Fibroblast of skin of scalp (primary cell): ENCODE results near the gene MYO7B.

Experiments
- DNase-seq: peaks from one replicate; pipeline ENCODE4 v3.0.0-alpha.2; 2013

Gene MYO7B

GRCh38 chr2:127639111-127639474, 103.6 kb downstream of the MYO7B start:
- no peak for DNase-seq

DNA sequence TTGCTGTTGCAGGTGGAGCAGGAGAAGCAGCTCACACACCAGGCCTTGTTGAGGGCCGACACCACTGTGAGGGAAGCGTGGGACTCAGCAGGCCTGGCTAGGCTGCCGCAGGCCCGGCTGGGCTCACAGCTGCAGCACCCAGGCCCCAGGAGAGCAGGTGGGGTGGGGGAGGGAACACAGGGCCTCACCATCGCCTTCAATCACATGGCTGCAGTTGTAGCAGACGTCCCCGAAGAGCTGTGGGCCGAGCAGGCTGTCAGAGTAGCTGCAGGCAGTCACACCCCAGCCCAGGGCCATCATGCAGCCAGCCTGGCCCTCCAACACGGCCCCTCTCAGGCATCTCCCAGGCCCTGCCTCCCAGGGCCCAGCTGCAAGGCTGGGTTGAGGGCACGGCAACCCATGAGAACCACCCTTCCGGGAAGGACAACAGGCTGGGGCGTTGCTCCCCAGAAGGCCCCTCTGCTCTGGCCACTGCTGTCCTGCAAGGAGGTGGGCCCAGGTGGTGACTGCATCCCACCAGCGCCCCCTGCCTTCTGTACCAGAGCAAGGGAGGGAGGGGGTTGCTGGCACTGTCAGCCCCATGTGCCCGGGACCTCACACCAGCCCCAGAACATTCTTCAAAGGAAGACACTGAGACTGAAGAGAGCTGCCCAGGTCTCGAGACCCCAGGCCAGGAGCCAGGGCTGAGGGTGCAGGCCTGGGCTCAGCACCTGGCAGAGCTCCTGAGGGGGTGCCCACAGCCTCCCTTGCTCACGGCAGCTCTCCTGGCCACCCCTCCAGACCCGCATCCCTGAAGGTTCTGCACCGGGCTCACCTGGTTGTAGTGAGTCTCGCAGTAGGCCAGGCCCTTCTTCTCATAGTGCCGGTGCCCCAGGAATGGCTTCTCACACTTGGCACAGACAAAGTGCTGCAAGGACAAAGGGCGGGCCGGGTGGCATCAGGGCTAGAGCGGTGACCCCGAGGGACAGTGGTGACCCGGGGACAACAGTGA, 104.9 kb downstream of the MYO7B start:
- DNase-seq, result no peak

DNA sequence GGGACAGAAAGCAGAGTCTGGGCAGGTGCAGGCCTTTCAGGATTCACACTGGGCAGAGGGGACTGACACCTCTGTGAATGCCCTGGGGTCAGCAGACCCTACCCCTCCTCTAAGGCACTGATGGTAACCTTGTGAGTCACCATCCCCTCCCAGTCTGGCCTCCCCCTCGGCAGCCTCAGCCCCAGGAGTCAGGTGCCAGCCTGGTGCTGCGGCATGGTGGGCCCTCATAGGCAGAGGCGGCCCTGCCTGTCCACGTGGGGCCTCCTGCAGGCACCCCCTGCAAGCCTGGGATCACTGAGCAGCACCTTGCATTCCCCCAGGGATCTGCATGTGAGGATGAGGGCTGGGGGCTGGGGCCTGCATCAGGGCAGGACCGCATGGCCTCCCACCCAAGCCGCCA, 105.7 kb downstream of the MYO7B start:
- DNase-seq, result no peak

DNA sequence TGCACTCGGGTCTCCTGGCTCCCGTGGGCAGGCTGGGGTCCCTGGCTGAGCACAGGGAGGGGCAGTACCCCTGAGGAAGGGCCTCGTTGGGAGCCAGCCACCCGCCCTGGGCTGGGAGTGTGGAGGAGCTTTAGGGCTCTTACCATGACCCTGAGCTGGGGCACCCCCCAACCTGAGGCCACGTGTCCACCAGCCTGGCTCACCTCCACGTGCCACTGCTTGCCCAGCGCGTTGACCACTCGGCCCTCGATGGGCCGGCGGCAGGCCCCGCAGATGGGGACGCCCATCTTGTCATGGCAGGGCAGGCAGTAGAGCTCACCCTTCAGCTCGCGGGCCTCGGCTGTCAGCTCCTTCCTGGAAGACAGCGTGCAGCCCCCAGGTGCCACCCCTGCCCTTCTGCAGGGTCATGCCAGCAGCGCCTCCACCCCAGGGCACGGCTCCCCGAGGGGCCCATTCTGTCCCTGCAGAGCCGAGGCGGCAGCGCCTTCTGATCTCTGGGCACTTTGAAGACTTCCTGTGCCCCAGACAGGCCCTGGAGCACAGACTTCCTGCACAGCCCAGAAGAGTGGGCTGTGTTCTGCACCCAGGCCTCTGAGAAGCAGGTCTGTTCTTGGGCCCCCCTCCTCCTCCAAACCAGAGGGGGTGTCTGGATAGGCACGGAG, 106.5 kb downstream of the MYO7B start:
- DNase-seq, result no peak

GRCh38 chr2:127642706-127643438, 107.4 kb downstream of the MYO7B start:
- no peak for DNase-seq

DNA sequence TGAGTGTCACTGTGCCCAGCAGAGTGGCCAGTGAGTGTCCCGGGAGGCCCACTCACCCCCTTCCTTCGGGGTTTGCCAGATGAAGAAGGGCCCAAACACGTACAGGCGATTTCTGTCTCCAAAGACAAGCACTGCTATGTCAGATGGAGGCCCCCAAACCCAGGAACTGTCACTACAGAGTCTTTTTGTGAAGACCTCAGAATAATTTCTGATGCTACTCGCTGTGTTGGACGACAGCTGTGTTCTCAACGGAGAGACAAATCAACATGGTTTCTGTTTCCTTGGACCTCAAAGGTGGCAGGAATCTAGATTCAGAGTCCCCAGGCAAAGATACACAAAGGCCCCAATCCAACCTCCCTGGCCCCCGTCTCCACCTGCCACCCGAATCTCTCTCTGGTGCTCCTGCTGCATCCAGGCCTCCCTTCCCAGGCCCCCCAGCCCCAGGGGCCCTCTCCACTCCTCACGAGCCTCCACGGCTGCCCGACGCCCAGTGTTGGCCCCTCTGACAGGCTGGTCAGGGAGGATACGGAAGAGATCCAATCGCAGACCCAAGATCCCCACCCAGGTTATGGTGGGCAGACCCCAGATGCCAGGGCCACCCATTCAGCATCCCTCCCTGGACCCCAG, 108.1 kb downstream of the MYO7B start:
- no peak for DNase-seq

GRCh38 chr2:127644066-127645025, 108.9 kb downstream of the MYO7B start:
- DNase-seq, result no peak

GRCh38 chr2:127645026-127645394, 109.5 kb downstream of the MYO7B start:
- DNase-seq, result no peak

GRCh38 chr2:127645395-127646291, 110.2 kb downstream of the MYO7B start, which contains the start of gene GPR17:
Gene GPR17, plus strand, starts transcription at chr2:127646153. Its CDS starts 4,583 bp downstream, at chr2:127650736.
- DNase-seq, result no peak

- DNase-seq, result no peak
Observed at GRCh38 chr2:127646487-127647241, 111.2 kb downstream of the MYO7B start.

DNA sequence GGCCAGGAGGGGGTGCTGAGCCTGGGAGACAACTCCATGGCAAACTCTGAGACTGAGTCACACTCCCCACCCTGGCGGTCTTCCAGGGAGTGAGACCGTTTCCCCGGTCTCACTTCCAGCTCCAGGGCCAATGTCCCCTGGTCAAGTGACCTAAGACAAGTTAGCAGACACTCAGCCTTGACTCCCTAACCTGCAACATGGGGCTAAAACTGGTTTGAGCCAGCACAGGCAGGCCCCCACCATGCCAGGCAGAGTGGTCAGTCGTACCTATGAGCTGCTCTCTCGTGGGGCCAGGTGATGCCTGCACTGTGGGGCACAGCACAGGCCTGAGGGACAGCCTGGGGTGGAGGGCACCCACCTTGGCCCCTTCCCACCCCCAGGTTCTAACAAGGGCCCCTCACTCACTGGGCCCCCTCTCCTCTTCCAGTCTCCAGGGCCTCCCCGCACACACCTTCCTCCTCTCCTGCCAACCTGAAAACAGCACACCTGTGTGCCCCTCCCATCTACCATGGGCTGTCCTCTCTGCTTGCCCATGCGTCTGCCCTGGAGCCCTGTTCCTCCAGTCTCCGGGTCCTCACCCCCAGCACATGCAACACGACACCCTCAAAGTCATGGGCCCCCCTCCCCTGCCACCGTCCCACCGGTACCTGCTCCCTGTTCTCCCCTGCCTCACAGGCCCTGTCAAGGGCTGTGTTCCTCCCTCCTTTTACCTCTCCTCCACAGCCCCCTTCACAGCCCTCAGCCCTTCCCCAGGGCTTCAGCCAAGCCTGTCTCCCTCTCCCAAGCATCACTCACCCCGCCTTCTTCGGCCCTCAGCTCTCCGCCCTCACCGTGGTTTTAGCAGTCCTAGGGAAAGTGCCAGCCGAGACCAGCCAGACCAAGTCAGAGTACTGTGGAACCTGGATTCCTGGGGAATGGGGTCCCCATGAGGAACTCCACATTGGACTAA, 112.0 kb downstream of the MYO7B start:
- DNase-seq, result peak; percentile 54

GRCh38 chr2:127648321-127648720, 112.8 kb downstream of the MYO7B start:
- DNase-seq, result no peak

DNA sequence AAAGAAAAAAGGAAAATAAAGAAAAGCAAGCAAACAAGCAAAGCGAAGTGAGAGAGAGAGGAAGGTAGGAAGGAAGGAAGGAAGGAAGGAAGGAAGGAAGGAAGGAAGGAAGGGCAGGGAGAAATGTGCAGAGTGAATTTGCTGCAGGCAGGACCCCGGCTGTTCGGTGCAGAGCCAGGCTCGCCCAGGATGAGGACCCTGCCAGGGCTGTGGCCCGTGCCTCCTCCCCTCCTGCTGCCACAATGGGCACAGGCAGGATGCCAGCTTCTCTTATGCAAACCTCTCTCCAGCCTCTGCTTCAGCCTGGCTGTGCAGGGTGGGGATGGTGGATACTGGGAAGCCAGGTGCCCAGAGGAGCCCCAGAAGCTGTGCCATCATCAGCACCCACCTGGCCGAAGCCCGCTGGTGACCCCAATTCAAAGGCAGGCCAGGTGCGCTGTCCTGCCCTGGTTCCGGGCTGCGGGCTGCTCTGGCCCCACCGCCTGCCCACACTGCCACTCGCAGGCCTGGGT, 113.7 kb downstream of the MYO7B start:
- DNase-seq, result no peak

DNA sequence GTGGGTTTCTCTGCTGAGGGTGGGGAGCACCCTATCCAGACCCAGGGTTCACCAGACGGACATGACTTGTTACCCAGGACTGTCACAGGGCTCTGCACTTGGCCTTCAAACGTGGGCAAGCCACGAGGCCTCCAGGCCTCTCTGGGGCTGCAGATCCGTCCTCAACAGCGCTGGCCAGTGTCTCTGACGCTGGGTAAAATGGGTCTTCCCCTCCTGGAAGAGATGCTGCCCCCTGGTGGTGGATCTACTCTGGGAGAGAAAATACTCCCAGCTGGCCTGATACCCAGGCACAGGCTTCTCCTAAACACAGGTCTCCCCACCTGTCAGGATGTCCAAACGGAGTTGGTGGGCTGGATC, 114.2 kb downstream of the MYO7B start:
- peak; percentile 80 for DNase-seq

- no peak for DNase-seq
Observed at GRCh38 chr2:127650041-127650784, 114.7 kb downstream of the MYO7B start.

- no peak for DNase-seq
Observed at GRCh38 chr2:127650785-127651380, 115.4 kb downstream of the MYO7B start.

GRCh38 chr2:127651381-127651809, 115.9 kb downstream of the MYO7B start:
- no peak for DNase-seq
